CD4-positive, alpha-beta T cell treated with Interleukin-15 for 1 hour (primary cell): ENCODE data around the gene MYRFL.
"Not testable (repeated sequence)": the region's sequence is repeated elsewhere in the genome, so short reads cannot be mapped to it uniquely, and the experiment has no call there.

Experiments
- DNase-seq: peaks from one replicate; pipeline ENCODE4 v3.0.0-alpha.2; 2020

MYRFL gene

DNA sequence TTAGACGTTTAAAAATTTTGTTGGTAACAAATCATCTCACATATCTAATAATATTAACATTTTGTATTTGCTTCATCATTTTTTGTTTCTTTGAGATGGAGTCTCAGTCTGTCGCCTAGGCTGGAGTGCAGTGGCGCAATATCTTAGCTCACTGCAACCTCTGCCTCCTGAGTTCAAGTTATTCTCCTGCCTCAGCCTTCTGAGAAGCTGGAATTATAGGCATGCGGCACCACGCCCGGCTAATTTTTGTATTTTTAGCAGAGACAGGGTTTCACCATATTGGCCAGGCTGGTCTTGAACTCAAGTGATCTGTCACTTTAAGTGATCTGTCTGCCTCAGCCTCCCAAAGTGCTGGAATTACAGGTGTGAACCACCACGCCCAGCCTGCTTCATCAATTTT lies 169.1 kb downstream of the MYRFL start:
- DNase-seq, result not testable (repeated sequence)

DNA sequence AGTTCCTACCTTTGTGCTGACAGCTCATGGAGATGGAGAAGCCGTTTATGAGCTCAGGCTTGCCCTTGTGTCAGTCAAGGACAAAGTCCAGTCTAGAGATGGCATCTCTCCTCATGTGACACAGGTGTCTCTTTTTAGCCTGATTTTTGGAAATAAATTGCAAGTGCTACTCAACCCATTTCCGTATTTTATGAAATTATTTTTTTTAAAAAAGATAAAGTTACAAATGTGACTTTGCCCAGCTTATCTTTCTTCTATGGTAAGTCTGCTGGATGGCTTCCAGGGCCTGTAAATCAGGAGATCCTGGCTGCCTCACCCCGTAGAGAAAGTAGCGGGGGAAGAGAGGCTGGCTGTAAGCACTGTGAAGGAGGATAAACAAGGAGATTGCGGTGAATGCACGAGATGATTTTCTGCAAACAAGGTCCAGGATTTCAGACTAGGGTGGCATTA lies 169.7 kb downstream of the MYRFL start:
- DNase-seq, result no peak

DNA sequence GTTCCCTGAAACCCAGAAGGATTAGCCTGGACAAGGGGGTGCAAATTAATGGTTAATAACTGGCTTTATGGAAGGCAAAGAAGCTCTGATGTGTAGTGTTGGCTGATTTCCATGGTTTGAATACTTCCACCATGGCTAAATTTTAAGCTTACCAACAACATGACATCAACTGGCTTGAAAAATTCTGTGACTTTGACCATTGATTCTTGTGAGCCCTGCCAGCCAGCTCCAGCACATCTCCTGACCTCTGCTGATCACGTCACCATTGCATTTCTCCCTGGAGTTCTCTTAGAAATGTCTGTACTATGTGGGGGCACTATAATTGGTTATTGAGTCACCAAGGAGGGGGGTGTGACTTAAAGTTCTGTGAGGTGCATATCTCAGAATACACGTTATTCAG lies 171.2 kb downstream of the MYRFL start:
- no peak for DNase-seq

DNA sequence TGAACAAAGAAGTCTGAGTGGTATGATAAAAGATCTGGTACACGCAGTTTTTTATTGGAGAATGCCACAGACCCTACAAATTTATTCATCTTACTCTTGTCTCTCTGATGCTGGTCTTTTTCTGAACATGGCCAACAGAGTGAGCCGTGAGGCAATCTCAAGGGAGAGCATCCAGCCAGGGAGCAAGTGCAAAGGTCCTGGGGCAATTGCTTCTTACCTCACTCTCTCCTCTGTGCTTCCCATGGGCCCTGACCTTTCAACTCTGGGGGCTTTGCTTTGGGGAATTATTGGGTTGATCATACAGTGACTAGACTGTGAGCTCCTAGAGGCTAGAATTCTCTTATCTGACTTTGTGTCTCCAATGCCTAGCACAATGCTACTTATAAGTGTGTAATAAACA lies 171.7 kb downstream of the MYRFL start:
- no peak for DNase-seq

DNA sequence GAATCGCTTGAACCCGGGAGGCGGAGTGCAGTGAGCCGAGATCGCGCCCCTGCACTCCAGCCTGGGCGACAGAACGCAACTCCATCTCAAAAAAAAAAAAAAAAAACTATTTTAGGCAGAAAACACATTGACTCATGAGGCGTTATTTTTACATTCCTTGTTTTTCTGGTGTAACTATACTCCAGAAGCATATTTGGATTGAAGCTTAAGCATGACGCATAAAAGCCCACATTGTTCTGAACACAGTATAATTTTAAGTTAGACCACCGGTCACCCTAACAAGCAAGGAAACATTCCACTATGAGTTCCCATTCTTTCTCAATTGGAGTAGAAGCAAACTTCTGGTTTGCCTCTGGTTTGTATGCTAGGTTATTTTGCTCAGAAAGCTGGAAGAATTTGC lies 173.0 kb downstream of the MYRFL start:
- DNase-seq, result no peak

DNA sequence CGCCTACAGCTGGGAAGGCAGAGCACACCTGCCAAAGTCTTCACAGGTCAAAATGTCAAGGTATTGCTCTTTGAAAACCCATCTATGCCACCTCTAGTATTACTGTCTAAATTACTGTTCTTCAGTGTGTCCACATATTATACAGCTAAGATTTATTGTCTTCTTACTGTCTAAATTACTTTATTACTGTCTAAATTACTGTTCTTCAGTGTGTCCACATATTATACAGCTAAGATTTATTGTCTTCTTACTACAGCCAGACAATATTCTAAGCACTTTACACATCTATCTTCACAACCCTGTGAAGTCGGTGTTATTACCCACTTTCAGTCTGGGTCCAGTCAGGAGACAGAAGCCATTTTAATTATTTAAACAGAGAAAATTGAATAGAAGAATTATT lies 173.9 kb downstream of the MYRFL start:
- DNase-seq, result no peak

DNA sequence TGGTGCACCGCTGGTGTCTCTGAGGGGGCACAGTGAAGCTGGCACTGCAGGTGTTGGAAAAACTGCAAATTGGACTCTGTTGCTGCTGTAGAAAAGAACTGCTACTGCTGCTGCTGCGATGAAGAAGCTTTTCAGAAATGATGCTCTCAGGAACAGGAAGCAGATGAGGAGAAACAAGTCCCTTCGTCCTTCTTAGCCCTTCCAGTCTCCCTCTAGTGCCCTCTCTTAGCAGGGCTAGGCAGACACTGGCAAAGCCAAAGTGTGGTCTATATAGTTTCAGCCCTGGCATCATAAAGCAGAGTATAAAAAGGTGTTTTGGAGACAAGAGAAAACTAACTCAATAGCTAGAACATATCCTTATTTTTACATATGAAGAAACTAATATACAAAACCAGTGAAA lies 174.5 kb downstream of the MYRFL start:
- DNase-seq, result no peak

DNA sequence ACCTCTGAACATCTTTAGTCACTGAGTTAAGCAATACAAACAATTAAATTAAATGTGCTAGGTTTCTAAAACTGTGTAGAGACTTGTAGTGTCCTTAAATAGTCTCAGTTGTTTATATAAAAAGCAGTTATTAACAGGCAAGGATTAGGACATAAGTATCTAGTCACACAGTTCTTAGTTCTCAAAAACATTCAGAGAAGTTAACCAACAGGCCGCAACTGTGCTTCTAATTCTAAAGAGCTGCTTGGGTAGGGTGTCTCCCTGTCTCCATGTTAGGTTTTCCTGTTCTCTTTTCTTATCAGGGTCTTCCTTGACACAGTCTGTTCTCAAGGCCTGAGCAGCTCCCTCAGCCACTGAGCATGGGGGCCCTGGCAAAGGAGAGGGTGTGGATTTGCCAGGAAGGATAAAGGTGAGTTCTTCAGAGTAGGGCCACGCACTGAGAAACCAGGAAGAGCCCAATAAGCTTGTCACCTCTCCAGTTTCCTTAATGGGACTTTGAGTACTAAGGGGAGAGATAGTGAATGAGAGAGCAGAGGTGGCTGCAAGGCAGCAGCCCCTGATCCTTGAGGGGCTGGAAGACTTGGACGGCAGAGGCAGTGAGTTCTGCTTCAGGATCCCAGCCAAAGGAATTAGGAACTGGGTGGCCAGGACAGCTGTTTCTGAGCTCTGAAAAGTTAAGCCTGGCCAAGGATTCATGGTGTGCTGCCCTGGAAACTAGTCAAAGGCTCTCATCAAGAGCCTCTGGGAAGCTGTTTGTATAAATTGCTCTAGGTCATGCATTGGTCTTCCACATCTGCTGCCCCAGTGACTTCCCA lies 177.3 kb downstream of the MYRFL start:
- DNase-seq, result no peak

DNA sequence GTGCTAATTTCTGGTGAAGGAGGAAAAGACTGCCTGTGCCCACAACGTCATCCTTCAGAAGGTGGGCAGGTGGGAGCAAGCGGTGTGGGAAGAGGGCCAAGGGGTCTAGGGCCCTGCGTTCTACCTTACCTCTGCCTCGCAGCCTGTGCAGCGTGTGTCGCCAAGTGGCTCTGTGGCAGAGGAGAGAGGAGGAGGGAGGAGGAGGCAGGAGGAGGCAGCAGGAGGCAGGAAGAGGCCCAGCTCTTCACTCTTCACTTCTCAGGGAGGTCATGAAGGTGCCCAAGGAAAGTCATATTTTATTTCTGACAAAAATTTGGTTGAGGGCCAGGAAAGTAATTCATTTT lies 177.9 kb downstream of the MYRFL start:
- no peak for DNase-seq

DNA sequence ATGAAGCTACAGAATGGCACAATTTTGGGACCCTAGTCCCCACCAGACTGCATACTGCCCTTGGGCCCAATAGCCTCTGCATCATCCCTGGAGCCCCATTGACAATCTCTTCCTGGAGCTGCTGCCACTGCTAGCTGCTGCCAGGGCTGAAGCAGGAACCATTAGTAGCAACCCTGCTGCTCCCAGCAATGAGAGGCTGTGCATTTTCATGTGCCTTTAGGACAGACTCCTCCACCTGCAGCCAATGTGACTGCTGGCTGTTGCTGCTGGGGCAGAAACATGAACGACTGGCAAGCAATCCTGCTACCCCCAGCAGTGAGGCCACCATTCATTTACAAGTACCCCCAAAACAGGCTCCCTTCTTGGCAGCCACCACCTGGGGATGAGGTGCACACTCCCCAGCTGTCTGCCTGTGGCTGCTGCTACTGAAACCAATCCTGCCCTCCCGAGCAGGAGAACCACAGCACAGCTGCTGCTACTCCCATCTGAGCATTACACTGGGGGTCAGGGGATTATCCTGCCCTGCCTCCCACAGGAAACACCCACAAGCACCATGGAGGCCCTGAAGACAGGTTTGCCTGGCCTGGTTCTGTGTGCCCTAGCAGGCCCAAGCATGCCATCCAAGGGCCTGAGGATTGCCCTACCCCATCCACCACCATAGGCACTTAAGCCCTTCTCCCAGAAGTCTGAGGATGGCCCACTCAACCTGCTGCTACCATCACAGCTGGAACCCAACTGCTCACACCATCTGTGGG lies 181.0 kb downstream of the MYRFL start:
- DNase-seq, result no peak

DNA sequence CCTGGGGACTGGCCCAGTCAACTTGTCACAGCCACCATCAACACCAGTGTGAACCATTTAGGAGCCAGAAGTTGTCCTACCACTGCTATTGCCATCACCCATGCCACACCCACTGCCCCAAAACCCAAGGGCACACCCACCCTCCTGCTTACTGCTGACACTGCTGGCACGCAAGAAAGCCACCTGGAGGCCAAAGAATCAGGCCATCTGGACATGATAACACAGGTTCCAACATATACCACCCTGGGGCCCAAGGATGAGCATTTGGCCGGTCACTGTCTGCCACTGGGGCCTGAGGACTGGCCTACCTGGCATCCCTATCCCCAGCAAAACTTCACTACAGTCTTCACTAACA lies 181.6 kb downstream of the MYRFL start:
- DNase-seq, result no peak

DNA sequence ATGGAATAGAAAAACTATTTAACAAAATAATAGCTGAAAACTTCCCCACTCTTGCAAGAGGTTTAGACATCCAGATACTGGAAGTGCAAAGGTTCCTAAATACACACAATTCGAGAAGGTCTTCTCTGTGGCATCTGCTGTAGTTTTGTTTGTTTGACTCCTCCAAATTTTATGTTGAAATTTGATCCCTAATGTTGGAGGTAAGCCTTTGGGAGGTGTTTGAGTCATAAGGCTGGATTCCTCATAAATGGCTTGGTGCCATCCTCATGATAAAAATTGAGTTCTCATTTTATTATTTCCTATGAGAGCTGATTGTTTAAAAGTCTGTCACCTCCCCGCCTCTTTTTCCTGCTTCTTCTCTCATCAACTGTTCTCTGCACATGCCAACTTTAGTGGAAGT lies 182.7 kb downstream of the MYRFL start:
- no peak for DNase-seq
